ENCODE results near the gene KIF26B.
"Not testable (repeated sequence)": the region's sequence is repeated elsewhere in the genome, so short reads cannot be mapped to it uniquely, and the experiment has no call there.

KIF26B gene

DNA sequence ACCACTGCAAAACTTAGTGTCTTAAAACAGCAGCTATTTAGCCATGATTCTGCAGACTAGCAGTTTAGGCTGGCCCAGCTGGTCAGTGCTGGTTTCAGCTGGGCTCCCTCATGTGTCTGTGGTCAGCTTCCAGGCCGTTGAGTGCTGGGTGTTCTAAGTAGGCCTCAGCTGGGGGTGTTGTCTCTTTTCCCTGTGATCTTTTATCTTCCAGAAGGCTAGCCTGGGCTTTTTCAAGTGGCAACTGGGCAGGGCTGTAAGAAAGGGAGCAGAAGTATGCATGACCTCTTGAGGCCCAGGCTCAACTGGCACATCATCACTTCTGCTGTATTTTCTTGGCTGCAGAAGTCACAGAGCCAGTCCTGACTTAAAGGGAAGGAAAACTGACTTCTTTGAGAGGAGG, 136.1 kb downstream of the KIF26B start:
- no peak for DNase-seq

- DNase-seq: no peak
Measured at GRCh38 chr1:245291351-245291750, 136.6 kb downstream of the KIF26B start.

- DNase-seq: no peak
Measured at GRCh38 chr1:245292141-245292540, 137.4 kb downstream of the KIF26B start.

GRCh38 chr1:245292553-245292952, 137.8 kb downstream of the KIF26B start:
- DNase-seq: no peak

- no peak for DNase-seq
Measured at GRCh38 chr1:245294020-245294419, 139.2 kb downstream of the KIF26B start.

DNA sequence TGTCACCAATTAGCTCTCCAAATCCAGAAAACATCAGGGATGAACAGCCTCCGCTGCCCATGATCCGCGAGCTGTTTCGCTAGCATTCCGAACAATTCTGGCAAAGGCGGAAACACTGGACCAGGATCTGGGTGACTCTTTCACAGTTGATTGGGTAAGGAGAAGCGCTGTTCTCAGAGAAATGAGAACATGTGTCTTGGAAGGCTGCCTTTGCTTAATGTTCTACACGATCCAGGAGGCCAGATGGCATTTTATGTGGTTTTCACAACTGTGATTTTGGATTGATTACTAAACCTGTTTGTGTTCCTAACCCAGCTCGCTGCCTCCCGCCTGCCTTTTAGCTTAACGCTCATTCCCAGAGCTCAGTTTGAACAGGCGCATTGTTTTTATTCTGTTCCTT, 144.0 kb downstream of the KIF26B start:
- no peak for DNase-seq

GRCh38 chr1:245301162-245301580, 146.4 kb downstream of the KIF26B start:
- DNase-seq: no peak

DNA sequence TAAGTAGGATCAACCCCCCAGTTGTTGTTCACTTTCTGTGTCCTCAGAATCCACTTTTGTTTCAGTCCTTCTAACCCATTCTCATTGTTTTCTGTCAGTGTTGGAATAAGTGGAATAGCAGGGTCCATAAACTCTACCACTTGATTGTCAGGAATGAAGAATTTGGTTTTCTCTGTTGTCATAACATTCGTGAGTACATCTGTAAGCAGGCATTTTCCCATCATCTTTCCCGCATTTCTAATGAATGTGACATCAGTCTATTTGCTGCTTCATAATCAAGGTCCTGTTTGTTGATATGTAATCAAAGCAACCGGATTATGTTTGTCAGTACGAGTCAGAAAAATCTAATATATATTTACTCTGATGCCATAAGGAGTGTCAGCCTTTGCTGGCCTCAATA, 147.1 kb downstream of the KIF26B start:
- no peak for DNase-seq

DNA sequence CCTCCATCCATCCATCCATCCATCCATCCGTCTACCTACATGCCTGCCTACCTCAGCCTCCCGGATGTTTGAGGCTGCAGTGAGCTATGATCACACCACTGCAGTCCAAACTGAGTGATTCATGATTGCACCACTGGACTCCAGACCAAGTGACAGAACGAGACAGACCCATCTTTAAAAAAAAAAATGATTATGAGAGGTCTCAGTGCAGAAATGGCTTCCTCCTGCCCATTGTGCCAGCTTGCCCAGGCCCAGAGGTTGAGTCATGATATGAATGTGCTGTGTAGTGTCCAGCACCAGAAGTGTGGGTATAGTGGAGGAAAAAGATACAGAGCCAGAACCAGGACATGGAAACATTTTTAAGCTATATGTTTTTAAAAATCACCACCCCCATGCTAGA, 149.9 kb downstream of the KIF26B start:
- DNase-seq: no peak

- no peak for DNase-seq
Measured at GRCh38 chr1:245306020-245306419, 151.2 kb downstream of the KIF26B start.

- DNase-seq: no peak
Measured at GRCh38 chr1:245306628-245307410, 152.0 kb downstream of the KIF26B start.

DNA sequence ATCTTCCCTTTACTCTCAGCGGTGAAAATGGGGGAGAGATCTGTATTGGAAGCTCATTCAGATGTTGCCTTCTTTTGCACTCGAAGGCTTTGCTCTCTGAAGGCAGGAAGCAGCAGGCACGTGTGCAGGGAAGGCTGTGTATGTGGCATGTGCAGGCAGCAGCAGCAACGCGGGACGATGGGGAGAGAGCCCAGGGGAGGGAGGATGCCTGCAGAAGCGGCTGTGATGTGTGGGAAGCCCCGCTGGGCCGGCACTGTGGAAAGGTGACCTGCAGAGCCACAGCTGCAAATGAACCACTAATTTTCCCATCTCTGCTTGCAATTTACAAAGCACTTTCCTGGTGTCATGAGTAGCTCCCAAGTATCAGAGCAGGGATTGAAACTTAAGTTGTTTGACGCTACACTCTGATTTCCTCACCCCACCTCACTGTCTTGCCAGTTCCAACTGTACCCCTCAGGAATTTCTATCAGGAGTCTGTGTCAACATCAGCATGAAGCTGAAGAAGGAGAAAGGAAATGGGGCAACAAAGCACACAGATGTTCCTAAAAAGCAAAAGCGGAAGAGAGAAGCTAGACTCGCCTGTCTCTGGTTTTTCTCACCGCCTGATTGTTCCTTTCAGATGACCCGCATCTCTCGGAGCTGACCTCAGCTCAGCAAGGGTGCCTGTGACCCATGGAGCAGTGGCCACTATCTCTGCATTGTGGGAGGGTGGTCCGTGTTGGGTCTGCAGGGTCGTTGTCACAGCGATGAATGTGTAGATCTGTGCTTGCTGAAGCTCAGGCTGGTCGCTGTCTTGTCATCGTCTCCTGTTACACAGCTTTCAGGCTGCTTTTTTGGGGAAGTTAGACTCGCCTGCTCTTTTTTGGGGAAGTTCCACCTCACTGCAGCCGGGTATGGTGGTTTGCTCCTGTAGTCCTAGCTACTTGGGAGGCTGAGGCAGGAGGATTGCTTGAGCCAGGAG, 156.1 kb downstream of the KIF26B start:
- no peak for DNase-seq

DNA sequence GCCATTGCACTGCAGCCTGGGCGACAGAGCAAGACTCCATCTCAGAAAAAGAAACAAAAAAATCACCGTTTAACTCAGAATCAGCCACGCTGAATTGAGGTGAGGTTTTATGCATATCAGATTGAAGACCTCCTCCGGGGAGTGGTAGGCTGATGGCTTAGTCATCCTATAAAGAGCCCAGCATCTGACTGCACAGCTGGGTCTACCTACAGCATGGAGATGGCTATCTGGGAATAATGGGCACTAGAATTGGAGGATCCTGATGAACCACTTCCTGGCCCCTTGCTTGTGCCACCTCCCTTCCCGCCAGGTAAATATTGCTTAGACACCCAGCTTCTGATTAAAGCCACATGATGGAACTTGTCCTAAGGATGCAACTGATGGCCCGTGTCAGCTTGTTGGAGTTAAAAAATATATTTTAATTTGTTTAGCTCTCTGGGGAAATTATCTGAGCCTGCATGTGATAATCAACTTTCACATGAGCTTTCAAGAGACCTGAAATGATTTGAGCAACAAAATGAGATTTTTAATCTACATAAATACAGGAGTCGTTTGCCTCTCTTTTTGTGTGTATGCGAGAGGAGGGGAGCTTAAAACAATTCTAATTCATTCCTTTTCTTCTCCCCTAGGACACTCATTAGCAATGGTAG, 157.2 kb downstream of the KIF26B start:
- no peak for DNase-seq

GRCh38 chr1:245313576-245313975, 158.8 kb downstream of the KIF26B start:
- DNase-seq: no peak

DNA sequence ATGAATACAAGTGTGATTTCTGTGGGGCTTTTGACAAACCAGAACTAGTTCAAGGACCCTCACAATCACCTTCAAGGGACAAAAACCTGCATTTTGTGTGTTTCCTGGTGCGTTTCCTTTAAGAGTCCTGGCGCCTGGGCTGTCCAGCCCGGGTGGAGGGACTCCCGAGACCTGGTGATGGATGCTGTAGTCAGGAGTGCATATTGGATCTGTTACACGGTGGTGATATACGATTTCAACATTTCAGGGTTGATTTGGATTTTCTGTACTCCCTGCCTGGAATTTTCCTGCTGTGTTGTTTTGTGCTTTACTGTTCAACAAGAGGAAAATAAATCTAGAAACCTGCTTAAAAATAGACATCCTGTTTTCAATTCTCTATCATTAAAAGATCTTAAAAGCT, 162.0 kb downstream of the KIF26B start:
- DNase-seq: no peak

- no peak for DNase-seq
Measured at GRCh38 chr1:245317217-245317616, 162.4 kb downstream of the KIF26B start.

DNA sequence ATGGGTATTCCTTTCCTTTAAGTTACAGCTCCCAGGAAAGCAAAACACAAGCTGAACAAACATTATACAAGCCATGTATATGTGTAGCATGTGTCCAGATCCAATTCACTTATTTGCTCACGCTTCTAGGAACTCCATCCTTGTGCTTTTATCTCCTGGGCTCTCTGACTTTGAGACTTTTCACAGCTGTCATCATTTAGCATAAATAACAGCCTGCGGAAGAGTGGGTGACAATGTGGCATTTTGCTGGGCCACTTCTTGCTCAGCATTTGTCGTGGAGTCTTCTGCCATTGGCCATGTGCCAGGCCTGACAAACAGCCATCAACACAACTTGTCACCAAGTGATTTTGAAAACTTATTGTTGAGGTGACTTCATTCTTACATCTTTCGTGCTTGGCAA, 164.3 kb downstream of the KIF26B start:
- no peak for DNase-seq

DNA sequence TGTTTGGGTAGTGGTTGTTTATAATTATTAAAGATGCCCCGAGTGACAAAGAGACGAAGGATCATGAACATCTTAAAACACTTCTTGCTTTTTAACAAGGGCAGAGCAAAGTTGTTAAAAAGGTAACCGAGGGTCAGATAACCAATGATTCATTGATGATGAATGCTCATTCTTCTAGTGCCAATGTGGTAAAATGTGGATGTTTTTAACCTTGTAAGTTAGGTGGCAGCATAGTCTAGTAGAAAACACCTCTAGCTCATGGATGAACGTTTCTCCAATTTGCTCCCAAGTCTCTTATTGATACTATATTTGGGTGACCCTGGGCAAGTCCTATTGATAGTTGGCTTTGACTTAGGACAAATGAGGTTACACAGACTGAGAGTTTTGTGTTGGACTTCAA, 167.9 kb downstream of the KIF26B start:
- DNase-seq: no peak

DNA sequence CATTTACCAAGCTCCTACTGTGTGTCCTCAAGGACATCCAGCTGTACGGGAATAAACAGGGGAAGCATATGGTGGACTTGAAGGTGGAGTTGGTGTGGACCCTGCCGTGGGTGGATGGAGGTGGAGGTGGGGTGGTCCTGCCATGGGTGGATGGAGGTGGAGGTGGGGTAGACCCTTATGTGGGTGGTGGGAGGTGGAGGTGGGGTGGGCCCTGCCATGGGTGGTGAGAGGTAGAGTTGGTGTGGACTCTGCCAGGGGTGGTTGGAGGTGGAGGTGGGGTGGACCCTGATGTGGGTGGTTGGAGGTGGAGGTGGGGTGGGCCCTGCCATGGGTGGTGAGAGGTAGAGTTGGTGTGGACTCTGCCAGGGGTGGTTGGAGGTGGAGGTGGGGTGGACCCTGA, 169.0 kb downstream of the KIF26B start:
- DNase-seq: not testable (repeated sequence)

- DNase-seq: no peak
Measured at GRCh38 chr1:245325922-245326795, 171.4 kb downstream of the KIF26B start.

DNA sequence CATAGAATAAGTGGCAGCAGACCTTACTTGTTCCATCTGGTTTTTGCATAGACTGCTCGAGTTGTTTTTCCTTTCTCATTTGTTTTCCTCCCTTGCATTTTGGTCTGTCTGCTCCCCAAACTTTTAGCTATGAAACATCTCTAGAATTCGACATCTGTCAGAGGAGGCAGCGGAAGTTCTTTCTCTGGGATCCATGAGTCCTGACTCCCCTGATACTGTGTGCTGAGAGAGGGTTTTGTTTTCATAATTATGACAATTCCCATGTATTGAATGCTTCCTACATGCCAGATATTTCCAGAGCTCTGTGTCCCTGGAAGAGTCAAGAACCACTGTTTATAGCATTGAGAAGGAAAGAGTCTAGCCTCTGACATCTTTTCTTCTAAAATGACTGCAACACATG, 172.6 kb downstream of the KIF26B start:
- DNase-seq: no peak

DNA sequence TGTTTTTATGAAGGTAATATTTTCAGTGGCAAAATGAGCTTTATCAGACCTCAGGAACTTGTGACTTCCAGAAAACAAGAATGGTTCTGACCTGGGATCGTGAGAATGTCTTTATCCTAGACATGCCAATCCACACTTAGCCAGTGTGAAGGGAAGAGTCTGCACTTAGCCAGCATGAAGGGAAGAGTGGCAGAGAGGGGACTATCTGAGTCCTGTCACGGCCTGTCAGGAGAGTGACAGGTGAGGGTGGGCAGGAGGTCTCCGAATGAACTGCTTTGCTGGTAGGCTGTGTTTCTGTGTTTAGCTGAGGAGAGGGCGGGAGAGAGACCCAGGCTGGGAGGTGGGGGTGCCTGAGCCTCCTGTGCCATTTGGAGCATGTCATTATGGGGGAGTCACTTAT, 173.1 kb downstream of the KIF26B start:
- DNase-seq: no peak

All from activated CD8-positive, alpha-beta memory T cell treated with anti-CD3 and anti-CD28 coated beads for 24 hours (primary cell).